HepG2 (cell line): ENCODE results near the gene ENO1. TPM values are rescaled to one million over a fixed set of nuclear protein-coding genes. Genes with fewer than 3 reads are reported as not detected.

Experiments
- ATAC-seq: fragments of 200-7000 bp; cut with Tn5 transposase; 3 replicates; pipeline ENCODE4 v1.9.1; 2020; ENCODE audit warnings: mild to moderate bottlenecking, moderate library complexity
- BruUV-seq: library from RNA; stranded (reverse); fragments of 400-500 nt; replicated peaks from 2 replicates; lab custom pipeline; 2021; lab: Mats Ljungman, UMichigan
- CTCF ChIA-PET: fragments of 300-600 bp; formaldehyde crosslinking; extraction: SDS; loops from one replicate; lab custom pipeline; 2021; ENCODE audit warnings: low total read pairs, inconsistent platforms, low intra/inter-chr PET ratio; lab: Yijun Ruan, JAX
- POLR2A ChIA-PET: fragments of 350-600 bp; sonication (Branson Sonifier 250); formaldehyde crosslinking; loops from one replicate; lab custom pipeline; 2020; ENCODE audit warnings: antibody characterized with exemption, inconsistent platforms; lab: Yijun Ruan, JAX
- DNase-seq: peaks from one replicate; pipeline ENCODE4 v3.0.0-alpha.2; 2015; ENCODE audit warnings: low spot score
- FAIRE-seq: peaks from 3 replicates; lab custom pipeline; 2011; peaks lifted over from hg19 to GRCh38; lab: Jason Lieb, UNC
- H2AFZ ChIP-seq: one replicate; pipeline ENCODE4 v1.6.1; 2011; ENCODE audit warnings: low read length, inconsistent platforms
- H3K27ac ChIP-seq: fragments of 300-600 bp; 3 replicates; pipeline ENCODE4 v1.8.0; 2011; ENCODE audit warnings: mixed run types, mild to moderate bottlenecking, mixed read lengths, low read length, inconsistent platforms; ENCODE audit not compliant: insufficient read depth; ENCODE audit errors: extremely low read length
- H3K27me3 ChIP-seq, 2 experiments: fragments of 200-600 bp in 1 of 2; 2 replicates in 1 of 2; 3 replicates in 1 of 2; pipeline versions ENCODE4 v1.6.0 to v1.8.0; 2011; ENCODE audit warnings: low read length in 2 of 2, mild to moderate bottlenecking in 2 of 2, moderate library complexity in 2 of 2, inconsistent platforms in 1 of 2; ENCODE audit not compliant: insufficient read depth in 2 of 2, control insufficient read depth in 1 of 2
- H3K36me3 ChIP-seq, 2 experiments: fragments of 200-600 bp in 1 of 2; replicated peaks in 1 of 2; 2 replicates in 1 of 2; 3 replicates in 1 of 2; pipeline versions ENCODE4 v1.5.1 to v1.8.0; 2011; ENCODE audit warnings: low read length in 2 of 2, inconsistent platforms in 1 of 2; ENCODE audit not compliant: insufficient read depth in 2 of 2, control insufficient read depth in 1 of 2
- H3K4me1 ChIP-seq: 2 replicates; pipeline ENCODE4 v1.5.1; 2012; ENCODE audit warnings: low read length, inconsistent platforms; ENCODE audit not compliant: insufficient read depth
- H3K4me2 ChIP-seq: 2 replicates; pipeline ENCODE4 v1.6.0; 2011; ENCODE audit warnings: low read depth, low read length, inconsistent platforms
- H3K4me3 ChIP-seq, 3 experiments: fragments of 200-600 bp in 1 of 3; sonication (generic), shearing (Covaris generic) in 1 of 3; replicated peaks in 1 of 3; 2 replicates each; pipeline ENCODE4 v1.5.1; 2011 to 2016; ENCODE audit warnings: low read length in 3 of 3, inconsistent platforms in 2 of 3, low read depth in 2 of 3, mild to moderate bottlenecking in 2 of 3, control low read depth in 1 of 3, mixed read lengths in 1 of 3; ENCODE audit not compliant: insufficient read depth in 1 of 3
- H3K79me2 ChIP-seq: one replicate; pipeline ENCODE4 v1.6.1; 2011; ENCODE audit warnings: low read length, inconsistent platforms; ENCODE audit not compliant: insufficient read depth
- H3K9ac ChIP-seq: 2 replicates; pipeline ENCODE4 v1.6.0; 2011; ENCODE audit warnings: mild to moderate bottlenecking, low read depth, low read length, inconsistent platforms; ENCODE audit not compliant: insufficient read depth
- H3K9me3 ChIP-seq: 2 replicates; pipeline ENCODE4 v1.5.1; 2012; ENCODE audit warnings: mild to moderate bottlenecking, low read length
- H4K20me1 ChIP-seq: 2 replicates; pipeline ENCODE4 v1.6.0; 2011; ENCODE audit warnings: inconsistent platforms, mild to moderate bottlenecking, low read length, moderate library complexity; ENCODE audit not compliant: insufficient read depth
- ASH2L ChIP-seq: fragments of 300-600, 200-600 bp; sonication (generic); IDR thresholded peaks from 2 replicates; pipeline ENCODE4 v1.7.0; 2017; ENCODE audit warnings: low read depth, mild to moderate bottlenecking, moderate library complexity, mixed read lengths, low read length; ENCODE audit not compliant: insufficient read length
- BRD4 ChIP-seq: sonication (generic); formaldehyde crosslinking; IDR thresholded peaks from 2 replicates; pipeline ENCODE4 v1.4.0; 2020; ENCODE audit warnings: missing genetic modification reagents
- CBX5 ChIP-seq: sonication (generic); formaldehyde crosslinking; IDR thresholded peaks from 2 replicates; pipeline ENCODE4 v1.4.0; 2020; ENCODE audit warnings: missing genetic modification reagents, borderline replicate concordance
- EED ChIP-seq: sonication (generic); formaldehyde crosslinking; IDR thresholded peaks from 2 replicates; pipeline ENCODE4 v1.5.0; 2020; ENCODE audit warnings: mild to moderate bottlenecking, missing genetic modification reagents
- KDM5B ChIP-seq: sonication (generic); formaldehyde crosslinking; IDR thresholded peaks from 2 replicates; pipeline ENCODE4 v1.4.0; 2020; ENCODE audit warnings: missing genetic modification reagents, mild to moderate bottlenecking, borderline replicate concordance
- KLF12 ChIP-seq: sonication (generic); formaldehyde crosslinking; IDR thresholded peaks from 2 replicates; pipeline ENCODE4 v1.4.0; 2020; ENCODE audit warnings: missing genetic modification reagents, borderline replicate concordance
- PHF21A ChIP-seq: sonication (generic); formaldehyde crosslinking; IDR thresholded peaks from 2 replicates; pipeline ENCODE4 v1.5.0; 2020; ENCODE audit warnings: mild to moderate bottlenecking, missing genetic modification reagents
- RXRA ChIP-seq: sonication (generic); formaldehyde crosslinking; IDR thresholded peaks from 2 replicates; pipeline ENCODE4 v1.5.1; 2020; ENCODE audit warnings: missing genetic modification reagents
- SRY ChIP-seq: sonication (generic); formaldehyde crosslinking; IDR thresholded peaks from 2 replicates; pipeline ENCODE4 v1.8.0; 2022; ENCODE audit warnings: mild to moderate bottlenecking, missing genetic modification reagents
- ZNF329 ChIP-seq: sonication (generic); formaldehyde crosslinking; IDR thresholded peaks from 2 replicates; pipeline ENCODE4 v1.9.0; 2021; ENCODE audit warnings: low read depth, mild to moderate bottlenecking, missing genetic modification reagents
- ZNF510 ChIP-seq: sonication (generic); formaldehyde crosslinking; IDR thresholded peaks from 2 replicates; pipeline ENCODE4 v1.4.0; 2020; ENCODE audit warnings: low read depth, mild to moderate bottlenecking, missing genetic modification reagents
- ZNF543 ChIP-seq: sonication (generic); formaldehyde crosslinking; IDR thresholded peaks from 2 replicates; pipeline ENCODE4 v1.4.0; 2020; ENCODE audit warnings: mild to moderate bottlenecking, missing genetic modification reagents
- WGBS: methylation state at CpG from one replicate; pipeline ENCODE4 v1.1.6; 2017; ENCODE audit warnings: low lambda C conversion rate; 5-methylcytosine and 5-hydroxymethylcytosine counted together
- in situ Hi-C: cut with HindIII; loops from 2 replicates; pipeline ENCODE4 v1.10.0; 2017; ENCODE audit warnings: low pct_unique_long_range_greater_than_20kb; ENCODE audit not compliant: extremely low pct_ligation_motif_present
- intact Hi-C: fragments of 100-400 bp; cut with micrococcal nuclease; formaldehyde crosslinking; loops from one replicate; pipeline ENCODE4 v1.10.0; 2022; ENCODE audit not compliant: unreplicated experiment
- polyA plus RNA-seq, 8 experiments: library from polyadenylated mRNA; depleted of rRNA in 3 of 8; stranded (reverse) in 7 of 8; unstranded in 1 of 8; fragments of >200 nt; fragmentation: Illumina TruSeq in 4 of 8; extraction: Trizol in 4 of 8; gene quantifications; 2 replicates each; pipeline versions ENCODE4 v1.2.1 to v1.2.3, GENCODE V29; 2011 to 2016; ENCODE audit warnings: low read depth in 4 of 8, missing spikeins in 1 of 8, mixed read lengths in 1 of 8; ENCODE audit not compliant: insufficient read depth in 1 of 8
- total RNA-seq, 5 experiments: library from RNA; depleted of rRNA; stranded (reverse); fragments of >200 nt; fragmentation: Illumina TruSeq; extraction: Trizol; gene quantifications; 2 replicates each; pipeline ENCODE4 v1.2.3, GENCODE V29; 2016; ENCODE audit warnings: low read depth in 1 of 5
- TF ChIP-seq, protein P1 (sequence below): sonication (generic); formaldehyde crosslinking; IDR thresholded peaks from 2 replicates; pipeline ENCODE4 v1.9.0; 2021; ENCODE audit warnings: mild to moderate bottlenecking, missing genetic modification reagents
- TF ChIP-seq, protein P2 (sequence below): sonication (generic); formaldehyde crosslinking; IDR thresholded peaks from 2 replicates; pipeline ENCODE4 v1.5.0; 2020; ENCODE audit warnings: missing genetic modification reagents, mild to moderate bottlenecking, borderline replicate concordance

ENO1 gene
- total and polyA plus RNA-seq, 2 of the 13 experiments (the other 11 are each of a cell fraction or from before 2014, with no cell fraction given) = 1,559 to 3,103 TPM

DNA sequence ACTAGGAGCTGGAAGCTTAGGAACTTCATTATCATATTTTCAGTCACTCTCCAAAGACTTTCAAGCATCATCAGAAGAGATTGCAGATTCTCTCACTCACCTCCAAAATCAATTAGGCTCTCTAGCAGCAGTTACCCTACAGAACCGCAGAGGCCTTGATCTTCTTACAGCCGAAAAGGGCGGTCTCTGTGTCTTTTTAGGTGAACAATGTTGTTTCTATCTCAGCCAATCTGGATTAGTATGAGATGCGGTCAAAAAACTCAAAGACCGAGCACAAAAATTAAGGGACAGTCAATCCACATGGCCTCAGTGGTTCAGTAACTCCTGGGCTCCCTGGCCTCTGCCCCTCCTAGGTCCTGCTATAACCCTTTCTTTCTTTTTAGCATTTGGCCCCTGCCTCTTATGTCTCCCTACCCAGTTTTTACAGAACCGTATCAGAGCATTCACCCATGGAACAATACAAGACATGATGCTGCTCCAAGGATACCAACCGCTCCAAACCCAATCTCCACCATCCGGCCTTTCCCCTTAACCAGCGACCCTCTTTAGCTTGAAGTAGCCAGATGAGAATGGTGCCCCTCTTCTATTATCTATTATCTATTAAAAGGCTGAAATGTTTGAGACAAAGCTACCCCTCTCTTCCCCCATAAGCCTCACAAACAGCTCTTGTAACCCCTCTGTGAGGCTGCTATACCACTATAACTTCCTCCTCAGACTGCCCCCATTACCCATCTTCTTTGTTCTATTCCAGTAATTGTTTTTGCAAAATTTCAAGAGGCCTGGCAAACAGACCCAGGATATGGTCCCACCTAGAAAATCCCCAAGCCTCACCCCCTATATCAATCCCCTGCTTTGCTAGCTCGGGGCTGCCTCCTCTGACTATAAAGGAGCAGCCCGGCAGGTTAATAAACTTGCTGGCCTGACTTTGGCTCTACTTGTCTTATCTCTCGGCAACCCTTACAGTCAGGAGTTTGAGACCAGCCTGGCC lies 48.5 kb upstream of the ENO1 start:
- no peak for FAIRE-seq
- no peak overlapping the region for H2AFZ ChIP-seq
- CTCF ChIA-PET = no interaction called here

More for the DNA sequence above, 48.5 kb upstream of the ENO1 start:
- Histone ChIP-seq H3K9ac (no peak overlapping the region), H3K27ac (no peak overlapping the region), H3K27me3 (peaks cover 0 to 48% of the 10 kb centered on the region in 2 experiments; a peak in 4 of 5 replicates), H3K9me3 (no peaks in the 10 kb centered on the region), H3K36me3 (no peaks in the 10 kb centered on the region), H3K4me1 (no peaks in the 10 kb centered on the region), H3K4me3 (no peak overlapping the region), H4K20me1 (no peaks in the 10 kb centered on the region), H3K79me2 (no peaks in the 10 kb centered on the region), H3K4me2 (no peak overlapping the region)
- DNase-seq (no peak), ATAC-seq (no peak)
- TF ChIP-seq CBX5 (CRISPR knock-in tag) = no peak
- TF ChIP-seq, protein P1, sequence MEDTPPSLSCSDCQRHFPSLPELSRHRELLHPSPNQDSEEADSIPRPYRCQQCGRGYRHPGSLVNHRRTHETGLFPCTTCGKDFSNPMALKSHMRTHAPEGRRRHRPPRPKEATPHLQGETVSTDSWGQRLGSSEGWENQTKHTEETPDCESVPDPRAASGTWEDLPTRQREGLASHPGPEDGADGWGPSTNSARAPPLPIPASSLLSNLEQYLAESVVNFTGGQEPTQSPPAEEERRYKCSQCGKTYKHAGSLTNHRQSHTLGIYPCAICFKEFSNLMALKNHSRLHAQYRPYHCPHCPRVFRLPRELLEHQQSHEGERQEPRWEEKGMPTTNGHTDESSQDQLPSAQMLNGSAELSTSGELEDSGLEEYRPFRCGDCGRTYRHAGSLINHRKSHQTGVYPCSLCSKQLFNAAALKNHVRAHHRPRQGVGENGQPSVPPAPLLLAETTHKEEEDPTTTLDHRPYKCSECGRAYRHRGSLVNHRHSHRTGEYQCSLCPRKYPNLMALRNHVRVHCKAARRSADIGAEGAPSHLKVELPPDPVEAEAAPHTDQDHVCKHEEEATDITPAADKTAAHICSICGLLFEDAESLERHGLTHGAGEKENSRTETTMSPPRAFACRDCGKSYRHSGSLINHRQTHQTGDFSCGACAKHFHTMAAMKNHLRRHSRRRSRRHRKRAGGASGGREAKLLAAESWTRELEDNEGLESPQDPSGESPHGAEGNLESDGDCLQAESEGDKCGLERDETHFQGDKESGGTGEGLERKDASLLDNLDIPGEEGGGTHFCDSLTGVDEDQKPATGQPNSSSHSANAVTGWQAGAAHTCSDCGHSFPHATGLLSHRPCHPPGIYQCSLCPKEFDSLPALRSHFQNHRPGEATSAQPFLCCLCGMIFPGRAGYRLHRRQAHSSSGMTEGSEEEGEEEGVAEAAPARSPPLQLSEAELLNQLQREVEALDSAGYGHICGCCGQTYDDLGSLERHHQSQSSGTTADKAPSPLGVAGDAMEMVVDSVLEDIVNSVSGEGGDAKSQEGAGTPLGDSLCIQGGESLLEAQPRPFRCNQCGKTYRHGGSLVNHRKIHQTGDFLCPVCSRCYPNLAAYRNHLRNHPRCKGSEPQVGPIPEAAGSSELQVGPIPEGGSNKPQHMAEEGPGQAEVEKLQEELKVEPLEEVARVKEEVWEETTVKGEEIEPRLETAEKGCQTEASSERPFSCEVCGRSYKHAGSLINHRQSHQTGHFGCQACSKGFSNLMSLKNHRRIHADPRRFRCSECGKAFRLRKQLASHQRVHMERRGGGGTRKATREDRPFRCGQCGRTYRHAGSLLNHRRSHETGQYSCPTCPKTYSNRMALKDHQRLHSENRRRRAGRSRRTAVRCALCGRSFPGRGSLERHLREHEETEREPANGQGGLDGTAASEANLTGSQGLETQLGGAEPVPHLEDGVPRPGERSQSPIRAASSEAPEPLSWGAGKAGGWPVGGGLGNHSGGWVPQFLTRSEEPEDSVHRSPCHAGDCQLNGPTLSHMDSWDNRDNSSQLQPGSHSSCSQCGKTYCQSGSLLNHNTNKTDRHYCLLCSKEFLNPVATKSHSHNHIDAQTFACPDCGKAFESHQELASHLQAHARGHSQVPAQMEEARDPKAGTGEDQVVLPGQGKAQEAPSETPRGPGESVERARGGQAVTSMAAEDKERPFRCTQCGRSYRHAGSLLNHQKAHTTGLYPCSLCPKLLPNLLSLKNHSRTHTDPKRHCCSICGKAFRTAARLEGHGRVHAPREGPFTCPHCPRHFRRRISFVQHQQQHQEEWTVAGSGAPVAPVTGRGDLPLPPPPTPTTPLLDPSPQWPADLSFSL (CRISPR knock-in tag) = no peak
- no peak for TF ChIP-seq EED
- TF ChIP-seq BRD4 (CRISPR knock-in tag) = no peak
- TF ChIP-seq PHF21A (CRISPR knock-in tag) = no peak
- TF ChIP-seq, protein P2, sequence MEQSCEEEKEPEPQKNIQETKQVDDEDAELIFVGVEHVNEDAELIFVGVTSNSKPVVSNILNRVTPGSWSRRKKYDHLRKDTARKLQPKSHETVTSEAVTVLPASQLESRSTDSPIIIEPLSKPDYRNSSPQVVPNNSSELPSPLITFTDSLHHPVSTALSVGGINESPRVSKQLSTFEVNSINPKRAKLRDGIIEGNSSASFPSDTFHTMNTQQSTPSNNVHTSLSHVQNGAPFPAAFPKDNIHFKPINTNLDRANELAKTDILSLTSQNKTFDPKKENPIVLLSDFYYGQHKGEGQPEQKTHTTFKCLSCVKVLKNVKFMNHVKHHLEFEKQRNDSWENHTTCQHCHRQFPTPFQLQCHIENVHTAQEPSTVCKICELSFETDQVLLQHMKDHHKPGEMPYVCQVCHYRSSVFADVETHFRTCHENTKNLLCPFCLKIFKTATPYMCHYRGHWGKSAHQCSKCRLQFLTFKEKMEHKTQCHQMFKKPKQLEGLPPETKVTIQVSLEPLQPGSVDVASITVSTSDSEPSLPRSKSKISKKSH (CRISPR knock-in tag) = no peak
- TF ChIP-seq ZNF329 (CRISPR knock-in tag) = no peak
- TF ChIP-seq KLF12 (CRISPR knock-in tag) = no peak
- TF ChIP-seq RXRA (CRISPR knock-in tag) = no peak
- no peak for TF ChIP-seq ASH2L
- no peak for TF ChIP-seq SRY (CRISPR knock-in tag)
- no peak for TF ChIP-seq ZNF543 (CRISPR knock-in tag)
- no peak for TF ChIP-seq KDM5B (CRISPR knock-in tag)
- no peak for TF ChIP-seq ZNF510 (CRISPR knock-in tag)
- in situ Hi-C loops (no loop called here), intact Hi-C loops (no loop called here)
- 47% methylated on average over 12 of the region's 12 CpGs for WGBS
- POLR2A ChIA-PET = no interaction called here
- BruUV-seq = no TSS peak
